ENCODE data around the gene GREB1.

The GREB1 gene

DNA sequence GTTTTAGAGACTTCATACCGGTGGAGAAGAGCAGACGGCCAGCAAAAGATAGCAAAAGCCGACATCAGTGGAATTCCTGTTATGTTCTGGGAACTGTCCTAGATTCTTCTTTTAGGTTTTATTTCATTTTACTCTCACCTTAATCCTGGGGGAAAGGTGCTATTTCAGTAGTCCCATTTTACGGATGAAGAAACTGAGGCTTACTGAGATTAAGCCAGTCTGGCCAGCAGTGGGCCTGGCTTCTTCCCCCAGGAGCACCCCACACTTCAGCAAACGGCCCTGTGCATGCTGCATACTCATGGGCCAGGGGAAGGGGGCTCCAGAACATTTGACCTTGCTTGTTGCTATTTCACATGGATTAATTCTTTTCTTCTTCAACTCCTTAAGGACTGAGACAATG, 79.5 kb downstream of the GREB1 start:
- no peak for DNase-seq

DNA sequence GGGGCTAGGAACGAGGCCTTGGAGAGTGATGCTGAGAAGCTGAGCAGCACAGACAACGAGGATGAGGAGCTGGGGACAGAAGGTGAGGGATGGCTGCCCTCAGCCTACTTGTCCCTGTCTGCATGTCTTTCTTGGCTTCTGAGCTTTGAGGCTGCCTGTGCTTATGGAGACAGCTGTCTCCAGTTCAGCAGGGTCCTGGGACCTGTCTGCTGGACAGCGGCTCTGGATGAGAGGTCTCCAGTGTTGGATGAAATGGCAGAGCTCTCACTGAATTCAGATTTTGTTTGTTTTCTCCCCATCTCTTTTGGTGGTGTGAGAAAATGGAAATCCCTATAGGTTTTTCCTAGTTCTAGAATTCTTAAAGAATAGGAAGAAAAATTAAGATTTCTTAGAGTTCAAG, 81.4 kb downstream of the GREB1 start:
- DNase-seq, result no peak

DNA sequence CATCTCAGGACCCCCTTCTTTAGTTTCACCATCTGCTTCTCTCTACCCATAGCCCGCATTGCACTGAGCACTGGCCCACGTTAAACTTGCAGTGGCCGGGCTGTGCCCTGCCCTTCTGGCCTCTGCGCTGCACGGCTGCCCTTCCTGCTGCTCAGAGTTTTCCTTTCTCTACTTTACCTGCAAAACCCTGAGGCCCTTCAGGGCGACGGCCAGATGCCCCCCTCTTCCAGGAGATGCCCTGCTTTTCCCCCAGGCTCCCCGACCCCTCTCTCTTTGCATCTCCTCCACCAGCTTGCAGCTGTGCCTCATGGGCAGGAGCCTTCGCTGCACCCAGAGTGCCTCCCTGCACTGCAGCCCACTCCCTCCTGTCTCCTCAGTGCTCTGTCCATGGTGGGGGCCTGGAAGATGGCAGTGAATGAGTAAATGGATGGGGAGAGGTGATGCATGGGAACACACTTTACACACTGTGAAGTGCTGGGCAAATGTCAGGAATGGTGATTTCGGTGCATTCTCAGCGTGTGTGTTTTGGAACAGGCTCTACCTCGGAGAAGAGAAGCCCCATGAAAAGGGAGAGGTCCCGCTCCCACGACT, 82.3 kb downstream of the GREB1 start:
- DNase-seq, result no peak

DNA sequence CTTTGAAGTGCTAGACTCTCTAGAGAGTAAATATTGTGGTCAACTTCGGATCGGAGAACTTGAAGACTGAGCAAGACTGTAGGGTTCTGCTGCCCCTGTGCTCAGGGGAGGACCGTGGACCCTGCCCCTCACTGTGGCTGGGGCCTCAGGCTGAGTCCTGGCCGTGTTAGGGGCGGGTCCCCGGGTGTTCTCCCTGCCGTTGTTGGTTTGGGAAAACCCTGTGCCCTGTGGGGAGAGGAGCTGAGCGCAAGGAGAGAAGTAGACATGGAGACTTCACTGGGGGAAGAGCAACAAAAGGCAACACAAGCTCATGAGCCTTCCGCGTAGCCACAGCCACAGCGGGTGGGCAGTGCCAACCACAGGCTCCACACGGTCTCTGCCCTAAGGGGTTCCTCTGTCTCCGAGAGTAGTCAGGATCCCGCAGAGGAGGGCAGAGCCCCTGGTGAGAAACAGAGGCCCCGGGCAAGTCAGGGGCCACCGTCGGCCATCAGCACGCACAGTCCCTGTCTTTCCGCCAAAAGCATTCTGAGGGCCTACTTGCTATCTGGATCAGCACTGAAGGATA, 83.1 kb downstream of the GREB1 start:
- no peak for DNase-seq

DNA sequence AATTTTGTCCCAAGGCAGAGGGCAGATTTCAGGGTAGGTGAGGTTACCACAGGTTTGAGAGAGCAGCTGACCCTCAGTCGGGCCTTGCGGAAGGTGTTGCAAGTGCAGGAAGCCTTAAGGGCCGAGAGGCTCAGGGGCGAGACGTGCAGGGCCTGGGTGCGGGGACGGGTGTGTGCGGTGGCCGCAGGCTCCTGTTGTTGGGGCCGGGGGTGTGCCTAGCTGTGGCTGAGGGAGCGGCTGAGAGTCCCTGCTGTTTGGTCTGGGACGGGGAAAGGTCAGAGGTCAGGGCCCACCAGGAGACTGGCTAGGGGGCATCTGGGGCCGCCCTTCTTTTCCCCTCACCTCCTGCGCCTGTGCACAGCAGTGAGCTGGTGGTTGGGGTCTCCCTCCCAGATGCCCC, 83.7 kb downstream of the GREB1 start:
- DNase-seq, result no peak

DNA sequence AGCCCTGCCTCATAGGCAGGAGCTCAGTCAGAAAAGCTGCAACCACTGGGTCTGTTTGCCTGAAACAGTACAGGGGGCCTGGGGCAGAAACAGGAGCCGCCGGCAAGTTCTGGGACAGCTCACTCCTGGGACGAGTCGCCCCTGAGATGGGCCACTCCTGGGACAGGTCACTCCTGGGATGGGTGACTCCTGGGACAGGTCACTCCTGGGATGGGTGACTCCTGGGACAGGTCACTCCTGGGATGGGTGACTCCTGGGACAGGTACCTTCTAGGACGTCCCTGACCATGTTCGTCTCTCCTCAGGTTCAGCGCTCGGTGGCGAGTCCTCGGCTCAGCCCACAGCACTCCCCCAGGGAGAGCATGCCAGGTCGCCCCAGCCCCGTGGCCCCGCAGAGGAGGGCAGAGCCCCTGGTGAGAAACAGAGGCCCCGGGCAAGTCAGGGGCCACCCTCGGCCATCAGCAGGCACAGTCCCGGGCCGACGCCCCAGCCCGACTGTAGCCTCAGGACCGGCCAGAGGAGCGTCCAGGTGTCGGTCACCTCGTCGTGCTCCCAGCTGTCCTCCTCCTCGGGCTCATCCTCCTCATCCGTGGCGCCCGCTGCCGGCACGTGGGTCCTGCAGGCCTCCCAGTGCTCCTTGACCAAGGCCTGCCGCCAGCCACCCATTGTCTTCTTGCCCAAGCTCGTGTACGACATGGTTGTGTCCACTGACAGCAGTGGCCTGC, 84.3 kb downstream of the GREB1 start:
- DNase-seq, result no peak

DNA sequence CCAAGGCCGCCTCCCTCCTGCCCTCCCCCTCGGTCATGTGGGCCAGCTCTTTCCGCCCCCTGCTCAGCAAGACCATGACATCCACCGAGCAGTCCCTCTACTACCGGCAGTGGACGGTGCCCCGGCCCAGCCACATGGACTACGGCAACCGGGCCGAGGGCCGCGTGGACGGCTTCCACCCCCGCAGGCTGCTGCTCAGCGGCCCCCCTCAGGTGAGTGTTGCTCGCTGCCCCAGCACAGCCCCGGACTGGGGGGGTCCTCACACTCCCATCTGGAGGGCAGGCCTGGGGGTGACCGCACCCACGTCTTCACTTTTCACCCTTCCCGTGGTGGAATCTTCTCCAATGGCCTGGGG, 84.8 kb downstream of the GREB1 start:
- DNase-seq, result no peak

DNA sequence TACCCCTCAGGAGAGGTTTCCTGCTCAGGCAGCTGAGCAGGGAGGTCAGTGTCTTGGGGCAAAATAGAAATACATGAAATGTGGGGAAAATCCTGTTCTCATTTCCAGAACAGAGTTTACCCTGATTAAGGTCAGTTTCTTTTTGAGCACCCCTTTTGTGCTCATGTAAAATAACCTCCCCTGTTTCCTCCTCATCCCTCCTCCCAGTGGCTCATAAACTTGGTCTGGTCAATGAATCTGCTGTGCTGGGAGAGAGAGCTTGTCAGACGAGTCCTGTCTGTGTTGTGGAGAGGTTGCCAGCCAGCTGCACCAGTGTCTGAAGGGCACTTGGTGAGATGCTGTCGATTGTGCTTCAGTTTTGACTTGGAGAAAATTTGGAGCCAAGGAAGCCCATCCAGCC, 87.6 kb downstream of the GREB1 start:
- no peak for DNase-seq

DNA sequence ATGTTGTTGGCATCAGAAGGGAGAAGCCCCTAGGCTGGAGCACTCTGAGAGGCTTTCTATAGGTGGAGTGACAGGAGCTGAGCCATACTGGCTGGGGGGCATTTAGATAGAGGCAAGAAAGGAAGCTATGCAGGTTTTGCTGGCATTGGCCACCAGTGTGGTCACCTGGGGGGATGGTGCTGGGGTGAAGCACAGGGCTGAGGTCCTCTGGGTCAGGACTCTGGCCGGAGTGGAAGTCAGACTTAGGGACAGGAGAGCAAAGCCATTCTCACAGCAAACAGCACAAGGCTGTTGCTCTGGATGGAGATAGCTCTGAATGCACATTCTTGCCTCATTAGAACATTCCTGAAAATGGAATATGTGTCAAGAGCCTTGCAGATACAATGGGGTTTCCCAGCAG, 88.8 kb downstream of the GREB1 start:
- DNase-seq, result no peak

DNA sequence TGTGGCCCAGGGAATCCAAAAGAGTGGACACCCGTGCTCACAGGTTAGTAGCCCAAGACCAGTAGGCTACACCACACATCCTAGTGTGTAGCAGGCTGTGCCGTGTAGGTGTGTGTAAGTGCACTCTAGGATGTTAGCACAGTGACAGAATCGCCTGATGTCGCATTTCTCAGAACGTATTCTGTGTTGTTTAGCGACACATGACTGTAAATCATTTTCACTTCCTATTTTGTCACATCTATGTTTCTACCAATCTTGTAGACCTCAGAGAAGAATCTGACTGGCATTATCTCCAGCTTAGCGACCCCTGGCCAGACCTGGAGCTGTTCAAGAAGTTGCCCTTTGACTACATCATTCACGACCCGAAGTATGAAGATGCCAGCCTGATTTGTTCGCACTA, 91.0 kb downstream of the GREB1 start:
- no peak for DNase-seq

DNA sequence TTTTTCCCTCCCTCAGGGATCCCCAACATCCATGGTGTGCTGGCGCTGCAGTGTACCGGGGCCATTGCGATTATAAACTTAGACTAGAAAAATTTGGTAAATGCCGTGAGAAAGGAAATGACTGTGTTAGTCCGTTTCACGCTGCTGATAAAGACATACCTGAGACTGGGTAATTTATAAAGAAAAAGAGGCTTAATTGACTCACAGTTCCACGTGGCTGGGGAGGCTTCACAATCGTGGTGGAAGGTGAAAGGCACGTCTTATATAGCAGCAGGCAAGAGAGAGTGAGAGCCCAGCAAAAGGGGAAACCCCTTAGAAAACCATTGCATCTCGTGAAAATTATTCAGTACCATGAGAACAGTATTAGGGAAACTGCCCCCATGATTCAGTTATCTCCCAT, 91.8 kb downstream of the GREB1 start:
- no peak for DNase-seq

DNA sequence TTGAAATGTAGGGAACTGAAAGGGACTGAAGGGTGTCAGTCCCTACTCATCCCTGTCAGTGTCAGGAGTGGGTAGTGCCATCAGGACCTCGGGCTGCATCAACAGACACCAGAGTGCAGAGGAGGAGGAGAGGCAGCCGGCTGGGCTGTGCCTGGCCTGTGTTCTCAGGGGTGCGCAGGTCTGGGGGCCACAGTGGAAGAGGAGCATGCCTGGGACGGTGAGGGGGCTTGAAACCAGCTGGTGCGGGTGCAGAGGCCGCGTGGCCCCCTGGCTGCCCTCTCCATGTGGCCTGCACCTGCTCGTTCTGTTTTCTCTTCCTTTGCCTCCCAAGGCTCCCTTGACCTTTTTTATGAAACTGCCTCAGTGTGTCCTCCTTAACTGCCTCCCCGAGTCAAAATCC, 94.8 kb downstream of the GREB1 start:
- no peak for DNase-seq

DNA sequence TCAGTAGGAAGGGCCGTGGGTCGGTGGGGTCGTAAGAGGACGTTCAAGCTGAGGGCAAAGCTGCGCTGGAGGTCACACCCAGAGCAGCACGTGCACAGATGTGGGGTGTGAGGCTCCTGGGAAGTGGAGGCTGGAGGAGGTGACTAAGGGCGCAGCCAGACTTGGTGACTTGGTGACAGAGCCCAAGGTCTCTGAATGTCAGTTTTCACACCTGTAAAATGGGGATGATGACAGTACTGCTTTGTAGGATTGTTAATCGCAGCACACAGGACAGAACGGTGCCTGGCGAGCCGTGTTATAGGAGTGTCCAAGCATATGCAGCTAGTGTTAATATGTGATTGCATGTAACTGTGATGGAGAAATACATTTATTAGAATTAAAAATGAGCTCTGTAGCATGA, 95.4 kb downstream of the GREB1 start:
- no peak for DNase-seq

DNA sequence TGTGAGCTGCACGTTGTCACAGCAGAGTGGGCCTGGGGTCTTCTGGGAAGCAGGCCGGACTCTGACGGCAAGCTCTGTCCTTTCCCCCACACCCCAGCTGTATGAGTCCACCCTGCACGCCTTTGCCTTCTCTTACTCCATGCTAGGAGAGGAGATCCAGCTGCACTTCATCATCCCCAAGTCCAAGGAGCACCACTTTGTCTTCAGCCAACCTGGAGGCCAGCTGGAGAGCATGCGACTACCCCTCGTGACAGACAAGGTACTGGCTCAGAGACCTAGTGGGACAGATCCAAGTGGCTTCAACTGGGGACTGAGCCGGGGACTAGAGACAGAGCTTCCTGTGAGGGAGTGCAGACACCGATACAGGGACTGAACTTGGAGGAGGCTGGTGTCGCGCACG, 96.0 kb downstream of the GREB1 start:
- DNase-seq, result no peak

DNA sequence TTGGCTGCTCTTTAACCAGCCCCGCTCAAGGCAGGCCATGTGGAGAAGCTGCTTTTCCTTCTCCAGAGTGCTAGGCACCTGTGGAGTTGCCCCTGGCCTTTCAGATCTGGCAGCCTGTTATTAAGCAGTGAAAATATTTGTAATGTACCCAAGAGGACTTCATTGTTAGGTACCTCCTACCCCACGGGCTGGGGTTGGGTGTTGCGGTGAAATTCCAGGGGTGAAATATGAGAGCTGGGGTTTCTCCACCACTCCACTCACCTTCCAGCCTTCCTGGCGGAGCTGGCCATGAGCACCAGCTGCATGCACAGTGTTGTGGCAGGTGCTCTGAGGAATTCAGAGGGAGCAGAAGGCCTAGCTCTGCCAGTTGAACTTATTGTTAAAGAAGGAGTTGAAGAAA, 97.0 kb downstream of the GREB1 start:
- DNase-seq, result no peak

DNA sequence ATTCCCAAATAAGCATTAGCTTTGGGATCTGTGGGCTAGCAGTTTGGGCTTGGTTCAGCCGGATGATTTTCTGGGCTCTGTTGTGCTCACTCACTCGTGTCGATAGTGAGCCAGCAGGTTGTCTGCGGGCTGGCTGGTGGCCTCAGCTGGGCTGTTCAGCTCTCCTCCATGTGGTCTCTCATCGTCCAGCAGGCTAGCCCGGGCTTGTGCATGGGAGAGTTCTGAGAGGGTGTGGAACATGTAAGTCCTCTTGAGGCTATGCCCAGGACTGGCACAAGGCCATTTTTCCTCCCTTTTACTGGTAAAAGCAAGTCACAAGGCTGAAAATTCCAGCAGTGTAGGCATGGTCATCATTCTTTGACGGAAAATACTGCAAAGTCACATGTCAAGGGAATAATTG, 97.6 kb downstream of the GREB1 start:
- no peak for DNase-seq

DNA sequence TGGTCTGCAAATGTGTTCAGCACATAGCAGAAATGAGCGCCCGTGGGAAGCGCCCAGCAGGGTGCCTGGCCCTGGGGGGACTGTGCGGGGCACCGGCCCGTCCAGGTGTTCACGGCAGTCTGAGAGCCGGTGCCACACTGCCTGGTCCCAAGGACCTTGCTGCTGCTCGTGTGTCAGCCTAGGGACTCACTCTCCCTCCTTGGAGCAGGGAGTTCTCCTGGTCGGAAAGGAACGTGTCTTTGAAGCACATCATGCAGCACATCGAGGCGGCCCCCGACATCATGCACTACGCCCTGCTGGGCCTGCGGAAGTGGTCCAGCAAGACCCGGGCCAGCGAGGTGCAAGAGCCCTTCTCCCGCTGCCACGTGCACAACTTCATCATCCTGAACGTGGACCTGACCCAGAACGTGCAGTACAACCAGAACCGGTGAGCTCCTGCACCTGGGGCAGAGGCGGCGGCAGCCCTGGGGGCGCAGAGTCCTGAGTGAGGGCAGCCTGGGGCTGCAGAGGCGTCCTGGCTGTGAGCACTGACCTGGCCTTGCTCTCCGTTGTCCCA, 100.2 kb downstream of the GREB1 start:
- DNase-seq, result no peak

DNA sequence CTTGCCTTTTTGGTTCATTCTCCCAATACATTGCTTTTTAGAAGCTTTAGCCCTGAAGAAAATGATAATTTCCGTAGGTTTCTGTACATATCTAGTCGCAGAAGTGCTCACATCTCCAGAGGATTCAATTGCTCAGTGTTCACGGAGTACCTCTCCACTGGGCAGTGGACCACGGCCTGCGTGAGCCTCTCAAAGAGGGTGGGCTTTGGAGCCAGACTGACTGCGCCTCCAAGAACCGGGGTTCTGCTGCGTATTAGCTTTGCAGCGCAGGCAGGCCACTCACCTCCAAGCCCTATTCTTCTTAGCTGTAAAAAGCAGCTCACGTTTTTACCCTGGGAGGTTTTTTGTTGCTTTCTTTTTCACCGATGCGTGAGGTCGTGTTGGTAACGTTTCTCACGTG, 100.7 kb downstream of the GREB1 start:
- no peak for DNase-seq

DNA sequence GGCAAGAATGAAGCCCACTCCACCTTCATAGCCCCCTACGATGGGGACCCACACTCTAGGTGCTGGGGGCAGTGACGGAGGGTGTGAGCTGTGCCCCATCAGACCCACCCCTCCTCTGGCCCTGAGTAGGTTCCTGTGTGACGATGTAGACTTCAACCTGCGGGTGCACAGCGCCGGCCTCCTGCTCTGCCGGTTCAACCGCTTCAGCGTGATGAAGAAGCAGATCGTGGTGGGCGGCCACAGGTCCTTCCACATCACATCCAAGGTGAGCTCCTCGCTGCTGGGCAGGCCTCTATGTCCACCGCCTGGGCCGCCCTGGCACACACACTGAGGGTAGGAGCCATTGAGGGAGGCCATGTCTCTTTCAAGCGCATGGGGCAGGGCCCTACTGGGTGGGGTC, 101.3 kb downstream of the GREB1 start:
- no peak for DNase-seq

DNA sequence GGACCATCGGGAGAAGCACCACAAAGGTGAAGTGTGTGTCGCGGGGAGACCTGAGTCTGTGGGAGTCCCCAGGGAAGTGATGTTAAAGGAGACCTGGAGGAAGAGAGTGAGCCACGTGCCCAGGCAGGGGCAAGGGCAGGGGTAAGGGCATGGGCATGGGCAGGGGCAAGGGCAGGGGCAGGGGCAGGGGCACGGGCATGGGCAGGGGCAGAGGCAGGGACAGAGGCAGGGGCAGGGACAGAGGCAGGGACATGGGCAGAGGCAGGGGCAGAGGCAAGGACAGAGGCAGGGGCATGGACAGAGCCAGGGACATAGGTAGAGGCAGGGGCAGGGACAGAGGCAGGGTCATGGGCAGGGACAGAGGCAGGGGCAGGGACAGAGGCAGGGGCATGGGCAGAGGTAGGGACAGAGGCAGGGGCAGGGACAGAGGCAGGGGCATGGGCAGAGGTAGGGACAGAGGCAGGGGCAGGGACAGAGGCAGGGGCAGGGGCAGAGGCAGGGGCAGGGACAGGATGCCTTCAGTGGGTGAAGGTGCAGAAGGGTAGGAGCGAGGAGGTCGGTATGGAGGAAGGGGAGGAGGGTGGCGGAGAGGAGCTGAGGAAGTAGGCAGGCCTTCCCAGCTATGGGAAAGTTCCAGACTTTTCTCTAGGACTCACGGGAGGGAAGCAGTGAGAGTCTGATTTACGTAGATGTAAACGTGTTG, 102.9 kb downstream of the GREB1 start:
- DNase-seq, result no peak

DNA sequence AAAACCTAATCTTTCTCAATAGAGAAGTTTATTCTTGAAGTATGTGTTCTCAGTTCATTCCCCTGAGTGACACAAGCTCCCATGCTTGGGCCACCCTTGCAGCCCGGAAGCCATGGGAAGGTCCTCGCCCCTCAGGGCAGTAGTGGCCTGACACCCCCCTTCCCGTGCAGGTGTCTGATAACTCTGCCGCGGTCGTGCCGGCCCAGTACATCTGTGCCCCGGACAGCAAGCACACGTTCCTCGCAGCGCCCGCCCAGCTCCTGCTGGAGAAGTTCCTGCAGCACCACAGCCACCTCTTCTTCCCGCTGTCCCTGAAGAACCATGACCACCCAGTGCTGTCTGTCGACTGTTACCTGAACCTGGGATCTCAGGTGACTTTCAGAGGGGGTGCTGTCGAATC, 103.7 kb downstream of the GREB1 start:
- DNase-seq, result no peak

DNA sequence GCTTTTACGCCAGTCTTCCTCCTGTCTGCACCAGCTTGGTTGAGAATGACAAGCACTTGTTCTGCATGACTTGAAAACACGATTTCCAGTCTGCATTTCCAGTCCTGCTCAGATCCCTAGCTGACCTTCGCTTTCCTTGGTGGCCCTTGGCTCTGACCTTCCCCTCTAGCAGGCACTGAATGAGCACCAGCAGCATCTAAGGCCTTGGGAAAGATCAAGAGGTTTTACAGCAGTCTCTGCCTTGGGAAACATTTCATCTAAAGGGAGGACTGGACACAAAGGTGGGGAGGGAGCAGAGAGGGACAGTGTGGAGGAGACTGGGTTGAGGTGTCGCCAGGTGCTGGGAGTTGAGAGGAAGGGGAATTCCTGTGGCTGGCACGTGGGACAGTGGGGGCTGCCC, 105.7 kb downstream of the GREB1 start:
- DNase-seq, result no peak

DNA sequence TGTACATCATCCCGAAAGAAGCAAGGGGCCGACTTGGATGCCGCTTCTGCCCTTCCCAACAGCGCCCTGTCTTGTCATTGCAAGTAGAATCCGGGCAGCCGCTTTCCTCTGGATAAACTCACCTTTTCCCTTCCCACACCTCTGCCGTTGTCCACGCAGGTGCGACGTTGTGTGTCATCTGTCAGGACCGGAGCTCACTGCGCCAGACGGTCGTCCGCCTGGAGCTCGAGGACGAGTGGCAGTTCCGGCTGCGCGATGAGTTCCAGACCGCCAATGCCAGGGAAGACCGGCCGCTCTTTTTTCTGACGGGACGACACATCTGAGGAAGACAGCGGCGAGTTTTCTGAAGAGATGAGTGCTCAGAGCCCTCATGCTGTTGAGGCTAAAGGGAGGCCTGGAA, 106.3 kb downstream of the GREB1 start:
- DNase-seq, result no peak

DNA sequence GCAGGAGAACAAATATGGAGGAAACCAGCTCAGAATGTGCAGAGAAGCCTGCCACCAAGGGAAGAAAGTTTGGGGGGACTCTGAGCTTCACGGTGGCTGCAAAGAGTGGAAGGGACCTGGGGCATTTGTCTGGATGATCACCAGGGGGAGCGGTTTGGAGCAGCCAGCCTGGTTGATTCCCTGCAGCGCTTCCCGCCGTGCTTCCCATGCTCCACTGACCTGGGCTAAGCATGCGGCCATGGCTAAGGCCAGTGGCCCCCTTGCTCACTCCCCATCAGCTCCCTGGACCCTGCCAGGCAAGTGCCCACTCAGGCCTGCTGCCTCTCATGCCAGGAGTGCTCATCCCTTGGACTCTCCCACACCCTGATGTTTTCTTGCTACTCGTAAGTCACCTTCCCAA, 109.1 kb downstream of the GREB1 start:
- no peak for DNase-seq

All from amniotic stem cell (primary cell).